Activated T-cell treated with anti-CD3 and anti-CD28 coated beads, Interleukin-2, amount 50 U/mL, for 72 hours (primary cell): Measurements from ENCODE around the gene LINGO3. TPM values are rescaled to one million over a fixed set of nuclear protein-coding genes. Genes with fewer than 3 reads are reported as not detected.

Experiments
- ATAC-seq, 2 donors: fragments of 150-1000 bp; cut with Tn5 transposase; replicated peaks in 1 of 2; 2 replicates each; pipeline ENCODE4 v1.10.0; 2021; ENCODE audit warnings: moderate library complexity in 2 of 2, mild to moderate bottlenecking in 1 of 2
- DNase-seq, 2 donors: peaks; one replicate each; pipeline ENCODE4 v3.0.0; 2021 to 2022; ENCODE audit warnings: mixed read lengths in 1 of 2
- H3K27ac Mint-ChIP-seq: one replicate; pipeline ENCODE4 v1.8.0; 2022; ENCODE audit warnings: mild to moderate bottlenecking, moderate library complexity, mixed read lengths
- H3K27me3 Mint-ChIP-seq: one replicate; pipeline ENCODE4 v1.8.0; 2022; ENCODE audit warnings: low read depth, mixed read lengths
- H3K36me3 Mint-ChIP-seq, 2 donors: one replicate each; pipeline ENCODE4 v1.8.0; 2022; ENCODE audit warnings: mixed read lengths in 2 of 2, mild to moderate bottlenecking in 1 of 2; ENCODE audit not compliant: insufficient read depth in 2 of 2
- H3K4me1 Mint-ChIP-seq: one replicate; pipeline ENCODE4 v1.8.0; 2022; ENCODE audit warnings: low read depth, mixed read lengths
- H3K4me3 Mint-ChIP-seq, 2 donors: one replicate each; pipeline ENCODE4 v1.8.0; 2022; ENCODE audit warnings: mild to moderate bottlenecking in 2 of 2, mixed read lengths in 2 of 2, moderate library complexity in 2 of 2
- H3K9me3 Mint-ChIP-seq, 2 donors: one replicate each; pipeline ENCODE4 v1.8.0; 2022; ENCODE audit warnings: mixed read lengths in 2 of 2
- total RNA-seq, 2 donors: library from RNA; stranded (reverse); gene quantifications; one replicate each; pipeline ENCODE4 v1.2.3, GENCODE V29; 2022

Gene LINGO3
- total RNA-seq, 2 donors from 2014 or later = not detected

DNA sequence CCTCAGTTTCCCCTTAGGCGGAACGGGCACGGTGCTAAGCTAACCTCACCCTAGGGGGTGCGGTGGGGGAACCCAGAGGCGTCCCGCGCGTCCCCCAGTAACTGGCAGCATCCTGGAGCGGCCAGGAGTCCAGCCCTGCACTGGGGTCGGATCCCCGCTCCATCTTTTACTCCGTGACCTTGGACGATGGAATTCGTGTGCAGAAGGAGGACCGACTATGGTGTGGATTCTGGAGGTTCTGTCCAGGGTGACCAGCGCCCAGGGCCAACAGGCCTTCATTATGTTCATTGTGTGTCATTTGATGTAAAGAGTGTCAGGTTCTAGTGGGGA lies 21.2 kb upstream of the LINGO3 start:
- Mint-ChIP-seq H3K4me1 (peaks cover 75% of the 10 kb centered on the region), H3K27me3 (no peaks in the 10 kb centered on the region), H3K27ac (peak overlapping the region; percentile 91), H3K4me3 (peak overlapping the region; percentile 93 to 94), H3K36me3 (peaks cover 6 to 10% of the 10 kb centered on the region in 2 donors), H3K9me3 (no peaks in the 10 kb centered on the region)
- DNase-seq (no peak), ATAC-seq (no peak)

DNA sequence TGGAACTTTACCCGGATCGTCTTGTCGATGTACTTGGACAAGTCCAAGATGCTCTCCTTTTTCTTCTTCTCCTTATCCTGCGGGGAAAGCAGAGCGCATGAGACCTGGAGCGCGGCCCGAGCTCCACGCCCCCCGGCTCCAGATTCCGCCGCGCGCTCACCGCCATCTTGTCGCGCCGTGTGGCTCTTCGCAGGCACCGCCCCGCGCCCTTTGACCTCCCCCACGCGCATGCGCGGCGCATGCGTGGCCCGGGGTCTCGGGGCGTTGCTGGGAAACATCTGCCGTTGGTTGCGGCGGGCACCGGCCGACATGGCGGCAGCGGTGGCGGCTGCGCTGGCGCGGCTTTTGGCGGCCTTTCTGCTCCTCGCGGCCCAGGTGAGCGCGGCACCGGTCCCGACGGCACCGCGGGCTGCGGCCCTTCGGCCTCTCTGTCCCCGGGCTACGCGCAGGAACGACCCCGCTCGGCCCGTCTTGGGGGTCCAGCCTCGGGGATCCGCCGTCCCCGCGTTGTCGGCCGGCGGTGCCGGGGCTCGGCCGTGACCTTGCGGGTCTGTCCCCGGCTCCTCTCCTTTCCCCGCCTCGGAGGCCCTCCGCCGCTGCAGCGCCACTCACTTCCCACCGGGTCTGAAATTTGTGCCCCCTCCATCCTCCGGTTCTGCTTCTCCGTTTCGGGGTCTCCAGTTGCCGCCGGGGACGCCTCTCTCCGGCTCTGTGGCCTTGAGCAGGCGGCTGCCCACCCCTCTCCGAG lies 20.6 kb upstream of the LINGO3 start, which contains the start of the genes LSM7 and SPPL2B:
Gene LSM7 (minus strand): TSS at position 186 of the 748 bp plus-strand sequence. CDS start 20 bp downstream, at position 166.
Gene SPPL2B (plus strand): TSS at position 284 of the 748 bp plus-strand sequence. CDS start 26 bp downstream, at position 310.
- DNase-seq (peak; percentile 92 to 96), ATAC-seq (peak; percentile 83 to 88)
- Mint-ChIP-seq H3K4me3 (peak within 1 kb of the TSS; percentile 93 to 94), H3K9me3 (no peaks in the 10 kb centered on the region), H3K27me3 (no peaks in the 10 kb centered on the region), H3K36me3 (peaks cover 6 to 10% of the 10 kb centered on the region in 2 donors), H3K4me1 (peaks cover 71% of the 10 kb centered on the region), H3K27ac (peak within 1 kb of the TSS; percentile 92)

DNA sequence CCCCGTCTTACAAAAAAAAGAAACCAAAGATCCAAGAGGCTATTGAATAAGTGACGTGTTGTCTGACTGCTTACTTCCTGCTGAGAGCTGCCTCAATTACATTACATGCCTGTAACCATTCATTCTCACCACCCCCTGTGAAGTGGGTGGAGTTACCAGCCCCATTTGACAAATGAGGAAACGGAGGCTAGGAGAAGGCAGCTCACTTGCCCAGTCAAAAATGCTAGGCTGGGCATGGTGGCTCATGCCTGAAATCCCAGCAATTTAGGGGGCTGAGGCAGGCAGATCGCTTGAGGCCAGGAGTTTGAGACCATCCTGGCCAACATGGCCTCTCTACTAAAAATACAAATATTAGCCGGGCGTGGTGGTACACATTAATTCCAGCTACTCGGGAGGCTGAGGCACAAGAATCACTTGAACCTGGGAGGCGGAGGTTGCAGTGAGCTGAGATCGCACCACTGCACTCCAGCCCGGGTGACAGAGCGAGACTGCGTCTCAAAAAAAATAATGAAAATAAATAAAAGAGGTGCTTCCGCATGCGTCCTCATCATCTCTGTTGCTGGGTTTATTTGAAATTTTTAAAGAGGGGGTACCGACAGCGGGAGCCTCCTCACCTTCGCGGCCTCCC lies 19.9 kb upstream of the LINGO3 start:
- Mint-ChIP-seq H3K4me1 (peaks cover 67% of the 10 kb centered on the region), H3K9me3 (no peaks in the 10 kb centered on the region), H3K27ac (peak overlapping the region; percentile 92), H3K36me3 (peaks cover 6 to 12% of the 10 kb centered on the region in 2 donors), H3K27me3 (no peaks in the 10 kb centered on the region), H3K4me3 (peak overlapping the region; percentile 93)
- ATAC-seq = peak; percentile 67 to 70
- peak; percentile 54 to 58 for DNase-seq

DNA sequence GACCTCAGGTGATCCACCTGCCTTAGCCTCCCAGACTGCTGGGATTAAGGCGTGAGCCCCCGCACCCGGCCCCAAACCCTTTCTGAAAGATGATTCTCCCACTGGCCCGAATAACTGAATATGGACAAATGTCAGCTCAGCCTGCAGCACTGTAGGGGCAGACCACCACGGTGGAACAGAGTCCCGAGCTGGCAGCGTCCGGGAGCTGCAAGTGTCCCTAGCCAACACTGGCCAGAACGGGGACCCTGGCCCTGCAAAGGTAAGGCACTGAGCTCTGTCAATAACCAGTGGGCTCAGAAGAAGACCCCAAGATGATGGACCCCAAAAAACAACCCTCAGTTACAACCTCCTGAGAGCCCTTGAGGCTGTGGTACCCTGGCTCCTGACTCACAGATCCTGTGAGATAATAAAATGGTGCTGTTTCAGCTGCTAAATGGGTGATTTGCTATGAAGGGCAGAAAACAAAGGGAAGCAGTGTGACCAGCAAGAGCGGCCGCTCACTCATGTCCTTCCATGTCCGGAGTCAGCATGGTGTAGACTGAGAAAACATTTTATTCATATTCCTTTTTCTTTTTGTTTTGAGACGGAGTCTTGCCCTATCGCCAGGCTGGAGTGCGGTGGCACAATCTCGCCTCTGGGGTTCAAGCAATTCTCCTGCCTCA lies 18.9 kb upstream of the LINGO3 start:
- Mint-ChIP-seq H3K36me3 (peaks cover 6 to 15% of the 10 kb centered on the region in 2 donors), H3K9me3 (no peaks in the 10 kb centered on the region), H3K4me1 (peaks cover 58% of the 10 kb centered on the region), H3K4me3 (peak overlapping the region; percentile 93), H3K27ac (peak overlapping the region; percentile 92), H3K27me3 (no peaks in the 10 kb centered on the region)
- DNase-seq (no peak), ATAC-seq (no peak)

DNA sequence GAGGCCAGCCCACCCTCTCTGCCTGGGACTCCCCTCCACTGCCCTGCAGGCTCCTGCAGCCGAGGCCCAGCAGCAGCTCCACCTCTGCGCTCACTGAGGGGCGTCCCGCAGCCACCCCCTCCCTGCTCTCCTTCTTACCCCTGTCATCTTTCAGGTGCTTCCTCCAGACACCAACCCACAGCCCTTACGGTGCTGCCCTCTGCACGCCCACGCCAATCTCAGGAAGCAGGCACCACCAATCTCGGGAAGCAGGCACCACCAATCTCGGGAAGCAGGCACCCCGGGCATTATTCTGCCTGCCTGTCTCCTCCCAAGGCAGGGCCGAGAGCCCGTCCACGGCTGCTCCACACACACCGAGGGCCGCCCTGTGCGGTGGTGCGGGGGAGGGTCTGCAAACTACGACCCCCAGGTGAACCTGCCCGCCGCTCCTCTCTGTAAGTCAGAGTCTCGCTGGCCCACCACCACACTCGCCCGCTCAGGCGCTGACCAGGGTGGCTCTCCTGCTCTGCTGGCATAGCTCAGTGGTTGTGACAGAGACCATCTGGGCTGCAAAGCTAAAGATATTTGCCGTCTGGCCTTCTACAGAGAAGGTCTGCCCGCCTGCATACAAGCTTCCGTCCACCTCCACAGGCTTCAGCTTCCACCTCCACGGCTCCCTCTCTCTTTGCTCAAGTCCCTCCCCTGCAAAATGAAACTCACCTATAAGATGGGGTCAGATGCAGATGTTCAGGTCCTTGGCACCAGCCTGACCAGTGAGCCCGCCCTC lies 17.5 kb upstream of the LINGO3 start:
- DNase-seq = no peak
- H3K27ac Mint-ChIP-seq = no peak overlapping the region
- H3K36me3 Mint-ChIP-seq = peaks cover 6 to 15% of the 10 kb centered on the region in 2 donors
- no peaks in the 10 kb centered on the region for H3K27me3 Mint-ChIP-seq
- ATAC-seq = no peak
- H3K4me3 Mint-ChIP-seq = peak overlapping the region; percentile 23 to 93
- H3K9me3 Mint-ChIP-seq = no peaks in the 10 kb centered on the region
- H3K4me1 Mint-ChIP-seq = peaks cover 44% of the 10 kb centered on the region

DNA sequence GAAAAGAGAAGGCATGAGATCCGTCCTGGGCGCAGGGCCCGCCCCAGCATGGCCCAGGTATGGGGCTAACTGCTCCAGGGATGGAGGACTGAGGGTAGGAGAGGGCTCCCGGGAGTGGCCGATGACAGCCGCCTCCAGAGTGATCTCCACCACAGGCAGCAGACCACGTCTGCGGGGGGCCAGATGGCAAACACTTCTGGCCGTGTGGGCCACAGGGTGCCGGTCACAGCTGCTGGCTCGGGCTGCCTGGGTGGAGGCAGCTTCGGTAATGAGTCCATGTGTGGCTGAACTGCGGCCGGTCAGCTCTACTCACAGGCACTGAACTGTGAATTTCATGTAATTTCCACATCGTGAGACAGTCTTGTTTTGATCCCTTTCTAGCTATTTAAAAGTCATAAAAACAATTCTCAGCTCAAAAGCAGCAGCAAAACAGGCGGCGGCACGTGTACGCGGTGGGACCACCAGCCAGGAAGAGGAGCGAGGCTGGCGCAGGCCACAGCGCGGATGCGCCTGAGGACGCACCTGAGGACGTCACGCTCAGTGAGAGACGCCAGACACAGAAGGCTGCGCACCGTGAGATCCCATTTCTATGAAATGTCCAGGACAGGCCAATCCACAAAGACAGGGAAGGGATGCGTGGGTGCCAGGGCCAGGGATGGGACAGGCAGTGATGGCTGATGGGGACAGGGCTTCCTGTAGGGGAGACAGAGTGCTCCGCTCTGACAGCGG lies 16.4 kb upstream of the LINGO3 start:
- Mint-ChIP-seq H3K4me3 (no peak overlapping the region), H3K4me1 (peaks cover 33% of the 10 kb centered on the region), H3K27ac (no peak overlapping the region), H3K9me3 (no peaks in the 10 kb centered on the region), H3K36me3 (peaks cover 6 to 13% of the 10 kb centered on the region in 2 donors), H3K27me3 (no peaks in the 10 kb centered on the region)
- ATAC-seq (no peak), DNase-seq (no peak)

DNA sequence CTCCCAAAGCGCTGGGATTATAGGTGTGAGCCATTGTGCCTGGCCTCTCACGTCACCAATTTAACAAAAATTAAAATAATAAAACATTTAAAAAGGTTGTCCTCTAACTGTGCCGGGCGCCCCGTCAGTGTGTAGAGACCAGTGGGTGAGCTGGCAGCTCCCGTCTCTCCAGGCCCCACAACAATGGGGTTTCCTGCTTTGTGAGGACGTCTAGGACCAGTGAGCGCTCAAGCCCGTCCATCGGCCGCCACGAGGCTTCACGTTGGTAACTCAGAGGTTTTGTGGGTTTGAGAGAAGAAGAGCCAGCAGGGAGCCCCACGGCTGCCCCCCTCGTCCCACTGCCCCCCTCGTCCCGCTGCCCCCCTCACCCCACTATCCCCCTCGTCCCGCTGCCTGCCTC lies 15.8 kb upstream of the LINGO3 start:
- H3K9me3 Mint-ChIP-seq = no peaks in the 10 kb centered on the region
- no peak overlapping the region for H3K4me3 Mint-ChIP-seq
- H3K36me3 Mint-ChIP-seq = peaks cover 6 to 10% of the 10 kb centered on the region in 2 donors
- DNase-seq (no peak), ATAC-seq (no peak)
- no peak overlapping the region for H3K27ac Mint-ChIP-seq
- peaks cover 29% of the 10 kb centered on the region for H3K4me1 Mint-ChIP-seq
- H3K27me3 Mint-ChIP-seq = no peaks in the 10 kb centered on the region

DNA sequence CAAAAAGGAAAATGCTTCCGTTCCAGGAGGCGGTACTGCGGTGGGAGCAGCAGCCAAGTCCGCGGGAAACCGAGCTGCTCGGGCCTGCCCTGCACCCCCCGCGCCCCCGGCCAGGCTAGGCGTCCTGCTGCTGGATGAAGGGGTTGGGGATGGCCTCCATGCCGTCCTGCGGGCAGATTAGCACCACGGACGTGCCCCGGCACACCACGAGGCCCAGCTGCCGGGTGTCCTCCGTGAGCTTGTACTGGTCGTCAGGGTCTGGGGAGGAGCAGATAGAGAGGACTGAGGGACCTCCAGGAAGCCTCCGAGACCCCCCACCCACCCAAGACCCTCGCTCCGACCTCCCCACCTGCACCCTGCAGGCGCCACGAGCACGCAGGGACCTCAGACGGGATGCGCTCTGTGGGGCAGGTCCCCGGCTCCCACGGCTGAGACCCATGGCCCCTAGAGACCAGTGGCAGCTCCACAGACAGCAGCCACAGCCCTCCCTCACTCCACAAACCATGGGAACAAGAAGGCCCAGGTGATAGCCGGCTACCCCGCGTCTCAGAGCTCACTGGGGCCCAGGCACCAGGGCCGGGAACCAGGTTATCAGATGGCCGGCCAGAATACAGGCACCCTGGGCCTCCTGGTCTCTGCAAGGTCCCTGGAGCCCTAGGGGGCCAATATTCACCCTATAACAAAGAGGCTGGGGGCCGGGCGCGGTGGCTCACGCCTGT lies 13.8 kb upstream of the LINGO3 start:
- Mint-ChIP-seq H3K27me3 (no peaks in the 10 kb centered on the region), H3K9me3 (no peaks in the 10 kb centered on the region), H3K4me3 (no peak overlapping the region), H3K4me1 (peaks cover 17% of the 10 kb centered on the region), H3K27ac (no peak overlapping the region), H3K36me3 (peaks cover 0 to 7% of the 10 kb centered on the region in 2 donors)
- ATAC-seq = no peak
- DNase-seq = no peak

DNA sequence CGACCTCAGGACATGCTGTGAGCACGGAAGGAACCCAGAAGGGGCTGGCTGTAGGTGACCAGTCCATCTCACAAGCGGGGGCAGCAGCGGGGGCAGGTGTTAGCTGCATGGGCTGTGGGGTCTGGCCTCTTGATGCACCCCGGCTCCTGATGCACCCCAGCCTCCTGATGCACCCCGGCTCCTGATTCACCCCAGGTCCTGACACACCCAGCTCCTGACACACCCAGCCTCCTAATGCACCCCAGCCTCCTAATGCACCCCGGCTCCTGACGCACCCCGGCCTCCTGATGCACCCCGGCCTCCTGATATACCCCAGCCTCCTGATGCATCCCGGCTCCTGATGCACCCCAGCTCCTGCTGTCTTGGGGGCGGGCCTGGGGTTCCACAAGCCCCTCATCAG lies 13.0 kb upstream of the LINGO3 start:
- peaks cover 0 to 7% of the 10 kb centered on the region in 2 donors for H3K36me3 Mint-ChIP-seq
- no peak overlapping the region for H3K27ac Mint-ChIP-seq
- ATAC-seq (no peak), DNase-seq (no peak)
- H3K4me3 Mint-ChIP-seq = no peak overlapping the region
- H3K4me1 Mint-ChIP-seq = peaks cover 9% of the 10 kb centered on the region
- no peaks in the 10 kb centered on the region for H3K27me3 Mint-ChIP-seq
- H3K9me3 Mint-ChIP-seq = no peaks in the 10 kb centered on the region

DNA sequence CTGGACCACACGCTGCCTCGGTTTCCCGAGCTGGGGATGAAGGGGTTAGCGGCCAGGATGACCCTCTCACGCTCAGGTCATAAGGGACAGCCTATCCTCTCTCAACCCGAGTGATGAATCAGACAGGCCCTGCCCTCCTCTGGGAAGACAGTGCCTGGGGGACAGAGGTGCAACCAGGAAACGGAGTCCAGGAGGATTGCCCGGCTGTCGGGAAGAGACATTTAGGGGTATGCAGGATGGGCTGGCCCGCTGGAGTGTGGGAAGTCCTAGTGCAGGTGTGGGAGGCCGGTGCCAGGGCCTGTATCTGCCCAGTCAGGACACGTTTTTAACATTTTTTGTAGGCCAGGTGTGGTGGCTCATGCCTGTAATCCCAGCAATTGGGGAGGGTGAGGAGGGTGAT lies 12.1 kb upstream of the LINGO3 start:
- Mint-ChIP-seq H3K27ac (no peak overlapping the region), H3K9me3 (peaks cover under 1 to 1% of the 10 kb centered on the region in 2 donors), H3K27me3 (no peaks in the 10 kb centered on the region), H3K4me1 (peaks cover under 1% of the 10 kb centered on the region), H3K4me3 (no peak overlapping the region), H3K36me3 (peaks cover under 1 to 5% of the 10 kb centered on the region in 2 donors)
- no peak for ATAC-seq
- DNase-seq = no peak

DNA sequence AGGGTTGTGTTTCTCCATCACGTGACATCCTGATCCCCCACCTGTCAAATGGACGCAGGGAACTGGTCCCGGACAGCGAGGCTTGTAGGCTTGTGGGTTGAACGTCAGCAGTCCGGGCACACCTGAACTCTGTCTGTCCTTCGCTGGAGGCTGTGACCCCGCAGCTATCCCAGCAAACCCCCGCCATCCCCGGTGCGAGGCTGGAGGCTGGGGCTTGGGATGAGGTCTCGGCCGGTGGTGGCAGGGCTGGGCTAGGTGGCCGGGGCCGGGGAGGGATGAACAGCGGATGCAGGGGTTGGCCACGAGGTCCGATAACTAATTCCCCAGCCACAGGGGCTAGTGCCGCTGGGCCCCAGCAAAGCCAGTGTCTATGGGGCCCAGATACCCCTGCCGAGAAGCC lies 11.6 kb upstream of the LINGO3 start:
- H3K27ac Mint-ChIP-seq = no peak overlapping the region
- no peaks in the 10 kb centered on the region for H3K27me3 Mint-ChIP-seq
- no peak overlapping the region for H3K4me3 Mint-ChIP-seq
- DNase-seq (no peak), ATAC-seq (no peak)
- peaks cover 4% of the 10 kb centered on the region in 2 donors for H3K9me3 Mint-ChIP-seq
- H3K4me1 Mint-ChIP-seq = no peaks in the 10 kb centered on the region
- H3K36me3 Mint-ChIP-seq = peaks cover 5 to 9% of the 10 kb centered on the region in 2 donors

DNA sequence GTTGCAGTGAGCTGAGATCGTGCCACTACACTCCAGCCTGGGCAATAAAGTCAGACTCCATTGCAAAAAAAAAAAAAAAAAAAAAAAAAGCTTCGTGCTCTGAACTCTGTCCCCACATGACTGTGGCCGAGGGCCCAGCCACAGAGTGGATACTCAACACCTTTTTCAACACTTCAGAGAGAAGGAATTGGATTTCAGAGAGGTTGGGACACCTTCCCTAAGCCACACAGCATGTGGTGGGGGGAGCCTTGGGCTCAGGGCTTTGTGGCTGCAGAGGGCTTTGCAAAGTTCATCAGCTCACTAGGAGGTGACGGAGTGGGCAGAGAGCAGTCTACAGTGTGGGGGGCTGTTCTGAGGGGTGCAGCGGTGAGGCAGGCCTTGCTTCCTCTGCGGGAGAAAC lies 11.0 kb upstream of the LINGO3 start:
- Mint-ChIP-seq H3K4me1 (no peaks in the 10 kb centered on the region), H3K27me3 (peaks cover under 1% of the 10 kb centered on the region), H3K36me3 (peaks cover 6 to 9% of the 10 kb centered on the region in 2 donors), H3K9me3 (peaks cover 4% of the 10 kb centered on the region in 2 donors), H3K4me3 (no peak overlapping the region), H3K27ac (no peak overlapping the region)
- DNase-seq (no peak), ATAC-seq (no peak)
